Gastrocnemius medialis (tissue), 4 donors: ENCODE measurements around the gene TOR4A. TPM values are rescaled to one million over a fixed set of nuclear protein-coding genes. Genes with fewer than 3 reads are reported as not detected.
A peak's percentile ranks its signal among the peaks of the same experiment; 100 is the strongest.

Source experiments
- ATAC-seq, 2 donors: fragments of 150-250 bp; one replicate each; pipeline ENCODE4 v1.9.1; 2016
- DNase-seq, 2 donors: peaks; one replicate each; pipeline ENCODE4 v3.0.0-alpha.2; 2019
- H3K27ac ChIP-seq, 4 donors: fragments of 200-600 bp; sonication (generic); 1 replicate in 1 of 4; 2 replicates in 3 of 4; pipeline ENCODE4 v1.5.1; 2016 to 2018; ENCODE audit warnings: mild to moderate bottlenecking in 2 of 4, moderate library complexity in 1 of 4
- H3K27me3 ChIP-seq, 3 donors: fragments of 200-600 bp; sonication (generic) in 2 of 3; 1 replicate in 1 of 3; 2 replicates in 2 of 3; pipeline versions ENCODE4 v1.5.1 to v1.6.0; 2016 to 2019; ENCODE audit warnings: mild to moderate bottlenecking in 1 of 3, moderate library complexity in 1 of 3
- H3K36me3 ChIP-seq, 2 donors: fragments of 200-600 bp; sonication (generic) in 1 of 2; one replicate each; pipeline ENCODE4 v1.5.1; 2017 to 2018
- H3K4me1 ChIP-seq, 2 donors: fragments of 200-600 bp; sonication (generic) in 1 of 2; one replicate each; pipeline ENCODE4 v1.5.1; 2016 to 2017; ENCODE audit warnings: mild to moderate bottlenecking in 2 of 2
- H3K4me3 ChIP-seq, 4 donors: fragments of 200-600 bp; sonication (generic) in 3 of 4; 1 replicate in 1 of 4; 2 replicates in 3 of 4; pipeline ENCODE4 v1.5.1; 2016 to 2019; ENCODE audit warnings: mild to moderate bottlenecking in 2 of 4
- H3K9me3 ChIP-seq, 3 donors: fragments of 200-600 bp; sonication (generic) in 2 of 3; 1 replicate in 1 of 3; 2 replicates in 2 of 3; pipeline ENCODE4 v1.5.1; 2016 to 2019
- POLR2A ChIP-seq, 2 donors: fragments of 450-650 bp; IDR thresholded peaks; one replicate each; pipeline ENCODE4 v1.6.1; 2017; ENCODE audit warnings: antibody characterized with exemption in 2 of 2, mild to moderate bottlenecking in 2 of 2, moderate library complexity in 2 of 2
- in situ Hi-C, 4 donors: fragments of 200-750 bp; cut with MboI; loops; one replicate each; pipeline versions ENCODE4 v1.15.0 to v1.8.0; 2017; ENCODE audit warnings: low sequenced_read_pairs in 4 of 4
- intact Hi-C: fragments of 100-400 bp; cut with DNase I; formaldehyde crosslinking; loops from one replicate; pipeline ENCODE4 v1.15.1; 2023; ENCODE audit warnings: low total_unique reads
- total RNA-seq, 4 donors: library from RNA; depleted of rRNA; stranded (reverse); fragments of >200 nt; gene quantifications; one replicate each; pipeline versions ENCODE4 v1.1.0 to v1.2.3, GENCODE V29; 2016
- TF ChIP-seq, protein P1 (sequence below), 5 experiments: fragments of 450-650 bp in 3 of 5; fragments of 200-600 bp in 2 of 5; sonication (generic) in 2 of 5; IDR thresholded peaks in 4 of 5; conservative IDR thresholded peaks in 1 of 5; 1 replicate in 4 of 5; 2 replicates in 1 of 5; pipeline ENCODE4 v1.5.1; 2016 to 2019; ENCODE audit warnings: antibody characterized with exemption in 5 of 5, mild to moderate bottlenecking in 3 of 5, moderate library complexity in 3 of 5

TOR4A gene
- total RNA-seq, 4 donors from 2014 or later, result 1.2 to 2.8 (median 1.7) TPM

DNA sequence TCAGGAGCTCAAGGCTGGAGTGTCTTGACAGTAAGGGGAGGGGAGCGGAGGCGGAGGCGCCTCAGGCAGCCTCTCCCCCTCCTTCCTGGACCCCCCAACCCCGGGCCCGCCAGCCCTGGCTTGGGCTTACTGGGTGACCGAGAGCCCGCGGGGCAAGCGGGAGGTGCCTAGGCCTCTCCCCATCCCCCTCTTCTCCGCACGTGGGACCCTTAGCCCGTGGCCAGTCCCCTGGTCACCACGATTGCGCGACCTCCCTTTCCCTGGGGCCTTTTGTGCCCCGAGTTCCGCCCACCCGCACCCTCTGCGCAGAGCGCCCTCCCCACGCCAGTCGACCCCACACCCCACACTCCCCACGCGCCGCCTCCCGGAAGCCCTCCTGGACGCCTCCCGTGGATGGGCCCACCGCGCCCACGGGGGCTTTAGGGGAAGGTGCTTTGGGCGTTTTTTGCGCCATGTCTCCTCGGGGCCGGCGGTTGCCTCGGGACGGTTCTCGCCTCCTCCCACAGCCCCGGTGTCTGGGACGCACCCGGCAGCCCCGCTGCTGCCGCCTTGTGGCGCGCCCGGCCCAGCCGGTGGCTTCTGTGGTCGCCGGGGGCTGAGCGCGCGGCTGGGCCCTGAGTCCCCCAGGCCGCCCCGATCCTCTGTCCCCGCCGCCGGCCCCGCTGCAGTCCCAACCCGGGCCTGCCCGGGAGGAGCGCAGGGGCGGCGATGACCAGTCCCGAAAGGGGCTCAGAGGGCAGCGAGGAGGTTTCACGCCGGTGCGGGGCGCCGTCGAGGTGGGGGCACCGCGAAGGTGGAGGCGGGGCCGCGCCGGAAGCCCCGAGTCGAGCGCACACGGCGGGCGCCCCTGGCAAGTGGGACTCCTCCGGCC lies 3.2 kb downstream of the TOR4A start:
- TF ChIP-seq, protein P1, sequence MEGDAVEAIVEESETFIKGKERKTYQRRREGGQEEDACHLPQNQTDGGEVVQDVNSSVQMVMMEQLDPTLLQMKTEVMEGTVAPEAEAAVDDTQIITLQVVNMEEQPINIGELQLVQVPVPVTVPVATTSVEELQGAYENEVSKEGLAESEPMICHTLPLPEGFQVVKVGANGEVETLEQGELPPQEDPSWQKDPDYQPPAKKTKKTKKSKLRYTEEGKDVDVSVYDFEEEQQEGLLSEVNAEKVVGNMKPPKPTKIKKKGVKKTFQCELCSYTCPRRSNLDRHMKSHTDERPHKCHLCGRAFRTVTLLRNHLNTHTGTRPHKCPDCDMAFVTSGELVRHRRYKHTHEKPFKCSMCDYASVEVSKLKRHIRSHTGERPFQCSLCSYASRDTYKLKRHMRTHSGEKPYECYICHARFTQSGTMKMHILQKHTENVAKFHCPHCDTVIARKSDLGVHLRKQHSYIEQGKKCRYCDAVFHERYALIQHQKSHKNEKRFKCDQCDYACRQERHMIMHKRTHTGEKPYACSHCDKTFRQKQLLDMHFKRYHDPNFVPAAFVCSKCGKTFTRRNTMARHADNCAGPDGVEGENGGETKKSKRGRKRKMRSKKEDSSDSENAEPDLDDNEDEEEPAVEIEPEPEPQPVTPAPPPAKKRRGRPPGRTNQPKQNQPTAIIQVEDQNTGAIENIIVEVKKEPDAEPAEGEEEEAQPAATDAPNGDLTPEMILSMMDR (IDR thresholded peaks at IDR 0.05 in 4 of 5, conservative IDR thresholded peaks at IDR 0.05 in 1 of 5), result peak in 4 of 5 experiments; percentile 25 to 46 (median 40)
- no peak for TF ChIP-seq POLR2A (IDR thresholded peaks at IDR 0.05)
- no peak overlapping the region for H3K27ac ChIP-seq
- no peak overlapping the region for H3K4me3 ChIP-seq
- peaks cover 20 to 58% (median 25%) of the 10 kb centered on the region in 3 donors for H3K27me3 ChIP-seq
- peaks cover 15 to 17% of the 10 kb centered on the region in 2 donors for H3K4me1 ChIP-seq
- DNase-seq (no peak), ATAC-seq (no peak)
- H3K9me3 ChIP-seq, result no peaks in the 10 kb centered on the region
- in situ Hi-C loops (loop anchor here in 3 of 4 donors (25.0 kb wide), 1 partner anchor 132 kb away; the partner anchor contains the start of genes EXD3 (in 3 of the 3) and NOXA1 (in 3 of the 3)), intact Hi-C loops (no loop called here)
- no peaks in the 10 kb centered on the region for H3K36me3 ChIP-seq

DNA sequence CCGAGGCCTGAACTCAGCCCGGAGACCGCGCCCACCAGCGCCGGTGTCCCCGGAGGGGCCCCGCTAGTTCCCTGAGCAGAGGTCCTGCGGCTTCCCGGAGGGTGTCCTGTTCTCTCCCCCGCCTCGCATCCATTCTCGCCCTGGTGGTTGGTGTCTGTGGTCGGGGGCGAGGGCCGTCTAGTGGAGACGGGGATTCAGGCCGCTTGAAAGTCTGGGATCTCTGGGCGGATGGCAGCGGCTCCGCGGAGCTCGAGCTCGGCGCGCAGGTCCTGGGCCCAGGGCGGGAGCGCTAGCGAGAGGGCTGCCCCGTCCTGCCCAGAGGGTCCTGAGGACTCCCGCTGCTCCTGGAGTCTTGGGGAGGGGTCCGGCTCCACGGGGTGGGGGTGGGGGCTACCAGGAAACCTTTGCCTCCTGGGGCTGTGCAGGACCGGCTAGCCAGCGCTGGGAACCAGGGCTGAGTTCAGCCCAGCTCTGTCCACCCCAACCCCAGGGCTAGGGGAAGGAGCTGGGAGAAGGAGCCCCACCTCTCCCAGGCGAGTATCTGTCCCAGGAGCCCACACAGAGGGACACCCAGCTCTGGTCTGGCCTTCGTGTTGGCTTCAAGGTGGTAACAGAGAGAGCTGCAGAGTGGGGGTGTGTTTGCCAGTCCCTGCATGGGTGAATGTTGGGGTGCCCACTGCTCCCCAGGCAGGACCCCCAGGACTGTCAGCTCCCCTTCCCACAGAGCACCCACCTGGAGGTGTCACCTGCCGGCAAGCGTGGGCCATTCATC lies 4.0 kb downstream of the TOR4A start:
- no peak for DNase-seq
- Histone ChIP-seq H3K9me3 (no peaks in the 10 kb centered on the region), H3K4me3 (no peak overlapping the region), H3K27me3 (peaks cover 20 to 56% (median 25%) of the 10 kb centered on the region in 3 donors), H3K4me1 (peaks cover 6 to 8% of the 10 kb centered on the region in 2 donors), H3K27ac (no peak overlapping the region), H3K36me3 (no peaks in the 10 kb centered on the region)
- TF ChIP-seq, protein P1 (IDR thresholded peaks at IDR 0.05 in 4 of 5, conservative IDR thresholded peaks at IDR 0.05 in 1 of 5), result no peak
- TF ChIP-seq POLR2A (IDR thresholded peaks at IDR 0.05), result no peak
- intact Hi-C loops, result no loop called here
- in situ Hi-C loops, result loop anchor here in 3 of 4 donors (25.0 kb wide), 1 partner anchor 131 kb away; the partner anchor contains the start of genes EXD3 (in 3 of the 3) and NOXA1 (in 3 of the 3)
- no peak for ATAC-seq

DNA sequence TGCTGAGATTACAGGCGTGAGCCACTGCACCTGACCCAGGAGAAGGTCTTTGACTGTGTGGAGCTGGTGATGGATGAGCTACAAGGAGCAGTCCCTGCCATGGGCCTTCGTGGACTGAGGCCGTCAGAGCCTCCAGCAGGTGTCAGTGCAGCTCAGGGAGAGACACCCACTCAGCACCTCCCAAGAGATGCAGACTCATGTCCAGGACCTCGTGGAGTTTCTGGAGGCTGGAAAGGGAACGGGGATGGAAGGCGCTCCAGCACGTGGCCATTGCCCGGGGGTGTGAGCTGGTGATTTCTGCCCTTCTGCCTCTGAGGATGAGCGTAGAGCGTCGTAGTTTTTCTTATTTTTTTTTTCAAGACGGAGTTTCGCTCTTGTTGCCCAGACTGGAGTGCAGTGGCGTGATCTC lies 9.5 kb downstream of the TOR4A start:
- ATAC-seq, result peak; percentile 47 to 58
- TF ChIP-seq POLR2A (IDR thresholded peaks at IDR 0.05), result no peak
- TF ChIP-seq, protein P1 (IDR thresholded peaks at IDR 0.05 in 4 of 5, conservative IDR thresholded peaks at IDR 0.05 in 1 of 5), result peak in 3 of 5 experiments; percentile 37 to 52 (median 42)
- no peaks in the 10 kb centered on the region for H3K4me1 ChIP-seq
- in situ Hi-C loops, result loop anchor here in 3 of 4 donors (25.0 kb wide), 1 partner anchor 125 kb away; the partner anchor contains the start of genes EXD3 (in 3 of the 3) and NOXA1 (in 3 of the 3)
- DNase-seq, result no peak
- no peak overlapping the region for H3K4me3 ChIP-seq
- H3K36me3 ChIP-seq, result no peaks in the 10 kb centered on the region
- peaks cover 0 to 18% (median 13%) of the 10 kb centered on the region in 3 donors for H3K27me3 ChIP-seq
- intact Hi-C loops, result no loop called here
- H3K9me3 ChIP-seq, result no peaks in the 10 kb centered on the region
- H3K27ac ChIP-seq, result no peak overlapping the region

DNA sequence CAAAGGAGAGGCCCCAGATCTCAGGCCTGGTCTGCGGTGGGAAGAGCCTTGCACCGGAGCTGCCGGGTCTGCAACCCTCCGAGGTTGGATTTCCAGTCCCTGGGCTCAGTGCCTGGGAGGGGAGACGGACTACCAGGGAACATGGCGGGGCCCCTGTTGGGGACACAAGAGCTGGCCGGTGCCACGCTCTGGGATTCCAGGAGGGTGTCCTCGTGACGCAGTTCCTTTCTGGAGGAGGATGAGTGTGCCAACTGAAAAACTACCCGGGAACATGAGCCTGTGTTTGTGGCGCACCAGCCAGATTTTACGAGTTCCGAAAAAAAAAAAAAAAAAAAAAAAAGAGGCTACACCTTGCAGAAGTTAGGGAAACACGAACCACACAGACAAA lies 15.6 kb downstream of the TOR4A start:
- DNase-seq, result no peak
- no peak for ATAC-seq
- H3K27me3 ChIP-seq, result peaks cover 43 to 48% (median 48%) of the 10 kb centered on the region in 3 donors

More for the DNA sequence above, 15.6 kb downstream of the TOR4A start:
- Histone ChIP-seq H3K36me3 (no peaks in the 10 kb centered on the region), H3K27ac (no peak overlapping the region), H3K4me3 (no peak overlapping the region), H3K9me3 (no peaks in the 10 kb centered on the region), H3K4me1 (peaks cover 0 to 5% of the 10 kb centered on the region in 2 donors)
- TF ChIP-seq POLR2A (IDR thresholded peaks at IDR 0.05), result no peak
- in situ Hi-C loops (loop anchor here (10.0 to 25.0 kb wide), 2 partner anchors 112 to 119 kb away; partner anchors contain the start of genes EXD3 (in 3 of the 4) and NOXA1 (in 3 of the 4)), intact Hi-C loops (no loop called here)
